ENCODE results near the gene SMURF2. TPM values are rescaled to one million over a fixed set of nuclear protein-coding genes. Genes with fewer than 3 reads are reported as not detected.

The SMURF2 gene
- total and polyA plus RNA-seq, 9 of the 15 experiments (the other 6 are each of a cell fraction or from before 2014, with no cell fraction given), result 3.8 to 22.0 (median 14.8) TPM

DNA sequence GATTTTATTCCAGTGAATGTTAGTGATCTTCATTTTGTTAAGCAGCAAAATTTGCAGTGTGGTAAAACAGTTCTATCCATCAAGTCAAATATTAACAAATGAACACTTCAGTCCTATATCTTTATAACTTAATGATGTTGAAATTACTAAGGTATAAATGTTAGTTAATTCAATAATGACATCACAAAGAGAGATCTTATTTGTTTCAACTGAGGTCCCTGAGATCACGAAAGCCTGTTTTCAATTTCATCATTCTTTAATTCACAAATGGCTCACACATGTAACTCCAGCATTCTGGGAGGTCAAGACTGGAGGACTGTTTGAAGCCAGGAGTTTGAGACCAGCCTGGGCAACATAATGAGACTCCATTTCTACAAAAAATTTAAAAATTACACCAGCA is 13.9 kb downstream of the SMURF2 start (continued):
- TF ChIP-seq, protein P1, sequence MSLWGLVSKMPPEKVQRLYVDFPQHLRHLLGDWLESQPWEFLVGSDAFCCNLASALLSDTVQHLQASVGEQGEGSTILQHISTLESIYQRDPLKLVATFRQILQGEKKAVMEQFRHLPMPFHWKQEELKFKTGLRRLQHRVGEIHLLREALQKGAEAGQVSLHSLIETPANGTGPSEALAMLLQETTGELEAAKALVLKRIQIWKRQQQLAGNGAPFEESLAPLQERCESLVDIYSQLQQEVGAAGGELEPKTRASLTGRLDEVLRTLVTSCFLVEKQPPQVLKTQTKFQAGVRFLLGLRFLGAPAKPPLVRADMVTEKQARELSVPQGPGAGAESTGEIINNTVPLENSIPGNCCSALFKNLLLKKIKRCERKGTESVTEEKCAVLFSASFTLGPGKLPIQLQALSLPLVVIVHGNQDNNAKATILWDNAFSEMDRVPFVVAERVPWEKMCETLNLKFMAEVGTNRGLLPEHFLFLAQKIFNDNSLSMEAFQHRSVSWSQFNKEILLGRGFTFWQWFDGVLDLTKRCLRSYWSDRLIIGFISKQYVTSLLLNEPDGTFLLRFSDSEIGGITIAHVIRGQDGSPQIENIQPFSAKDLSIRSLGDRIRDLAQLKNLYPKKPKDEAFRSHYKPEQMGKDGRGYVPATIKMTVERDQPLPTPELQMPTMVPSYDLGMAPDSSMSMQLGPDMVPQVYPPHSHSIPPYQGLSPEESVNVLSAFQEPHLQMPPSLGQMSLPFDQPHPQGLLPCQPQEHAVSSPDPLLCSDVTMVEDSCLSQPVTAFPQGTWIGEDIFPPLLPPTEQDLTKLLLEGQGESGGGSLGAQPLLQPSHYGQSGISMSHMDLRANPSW (CRISPR knock-in tag; IDR thresholded peaks at IDR 0.05), result no peak
- TF ChIP-seq, protein P2, sequence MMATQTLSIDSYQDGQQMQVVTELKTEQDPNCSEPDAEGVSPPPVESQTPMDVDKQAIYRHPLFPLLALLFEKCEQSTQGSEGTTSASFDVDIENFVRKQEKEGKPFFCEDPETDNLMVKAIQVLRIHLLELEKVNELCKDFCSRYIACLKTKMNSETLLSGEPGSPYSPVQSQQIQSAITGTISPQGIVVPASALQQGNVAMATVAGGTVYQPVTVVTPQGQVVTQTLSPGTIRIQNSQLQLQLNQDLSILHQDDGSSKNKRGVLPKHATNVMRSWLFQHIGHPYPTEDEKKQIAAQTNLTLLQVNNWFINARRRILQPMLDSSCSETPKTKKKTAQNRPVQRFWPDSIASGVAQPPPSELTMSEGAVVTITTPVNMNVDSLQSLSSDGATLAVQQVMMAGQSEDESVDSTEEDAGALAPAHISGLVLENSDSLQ (IDR thresholded peaks at IDR 0.05), result no peak
- TF ChIP-seq, protein P3, sequence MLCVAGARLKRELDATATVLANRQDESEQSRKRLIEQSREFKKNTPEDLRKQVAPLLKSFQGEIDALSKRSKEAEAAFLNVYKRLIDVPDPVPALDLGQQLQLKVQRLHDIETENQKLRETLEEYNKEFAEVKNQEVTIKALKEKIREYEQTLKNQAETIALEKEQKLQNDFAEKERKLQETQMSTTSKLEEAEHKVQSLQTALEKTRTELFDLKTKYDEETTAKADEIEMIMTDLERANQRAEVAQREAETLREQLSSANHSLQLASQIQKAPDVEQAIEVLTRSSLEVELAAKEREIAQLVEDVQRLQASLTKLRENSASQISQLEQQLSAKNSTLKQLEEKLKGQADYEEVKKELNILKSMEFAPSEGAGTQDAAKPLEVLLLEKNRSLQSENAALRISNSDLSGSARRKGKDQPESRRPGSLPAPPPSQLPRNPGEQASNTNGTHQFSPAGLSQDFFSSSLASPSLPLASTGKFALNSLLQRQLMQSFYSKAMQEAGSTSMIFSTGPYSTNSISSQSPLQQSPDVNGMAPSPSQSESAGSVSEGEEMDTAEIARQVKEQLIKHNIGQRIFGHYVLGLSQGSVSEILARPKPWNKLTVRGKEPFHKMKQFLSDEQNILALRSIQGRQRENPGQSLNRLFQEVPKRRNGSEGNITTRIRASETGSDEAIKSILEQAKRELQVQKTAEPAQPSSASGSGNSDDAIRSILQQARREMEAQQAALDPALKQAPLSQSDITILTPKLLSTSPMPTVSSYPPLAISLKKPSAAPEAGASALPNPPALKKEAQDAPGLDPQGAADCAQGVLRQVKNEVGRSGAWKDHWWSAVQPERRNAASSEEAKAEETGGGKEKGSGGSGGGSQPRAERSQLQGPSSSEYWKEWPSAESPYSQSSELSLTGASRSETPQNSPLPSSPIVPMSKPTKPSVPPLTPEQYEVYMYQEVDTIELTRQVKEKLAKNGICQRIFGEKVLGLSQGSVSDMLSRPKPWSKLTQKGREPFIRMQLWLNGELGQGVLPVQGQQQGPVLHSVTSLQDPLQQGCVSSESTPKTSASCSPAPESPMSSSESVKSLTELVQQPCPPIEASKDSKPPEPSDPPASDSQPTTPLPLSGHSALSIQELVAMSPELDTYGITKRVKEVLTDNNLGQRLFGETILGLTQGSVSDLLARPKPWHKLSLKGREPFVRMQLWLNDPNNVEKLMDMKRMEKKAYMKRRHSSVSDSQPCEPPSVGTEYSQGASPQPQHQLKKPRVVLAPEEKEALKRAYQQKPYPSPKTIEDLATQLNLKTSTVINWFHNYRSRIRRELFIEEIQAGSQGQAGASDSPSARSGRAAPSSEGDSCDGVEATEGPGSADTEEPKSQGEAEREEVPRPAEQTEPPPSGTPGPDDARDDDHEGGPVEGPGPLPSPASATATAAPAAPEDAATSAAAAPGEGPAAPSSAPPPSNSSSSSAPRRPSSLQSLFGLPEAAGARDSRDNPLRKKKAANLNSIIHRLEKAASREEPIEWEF (CRISPR knock-in tag; IDR thresholded peaks at IDR 0.05), result no peak
- no peak for TF ChIP-seq RBM22 (IDR thresholded peaks at IDR 0.05; ENCODE audit: low read depth, low read length, poor library complexity, severe bottlenecking)
- TF ChIP-seq, protein P4, sequence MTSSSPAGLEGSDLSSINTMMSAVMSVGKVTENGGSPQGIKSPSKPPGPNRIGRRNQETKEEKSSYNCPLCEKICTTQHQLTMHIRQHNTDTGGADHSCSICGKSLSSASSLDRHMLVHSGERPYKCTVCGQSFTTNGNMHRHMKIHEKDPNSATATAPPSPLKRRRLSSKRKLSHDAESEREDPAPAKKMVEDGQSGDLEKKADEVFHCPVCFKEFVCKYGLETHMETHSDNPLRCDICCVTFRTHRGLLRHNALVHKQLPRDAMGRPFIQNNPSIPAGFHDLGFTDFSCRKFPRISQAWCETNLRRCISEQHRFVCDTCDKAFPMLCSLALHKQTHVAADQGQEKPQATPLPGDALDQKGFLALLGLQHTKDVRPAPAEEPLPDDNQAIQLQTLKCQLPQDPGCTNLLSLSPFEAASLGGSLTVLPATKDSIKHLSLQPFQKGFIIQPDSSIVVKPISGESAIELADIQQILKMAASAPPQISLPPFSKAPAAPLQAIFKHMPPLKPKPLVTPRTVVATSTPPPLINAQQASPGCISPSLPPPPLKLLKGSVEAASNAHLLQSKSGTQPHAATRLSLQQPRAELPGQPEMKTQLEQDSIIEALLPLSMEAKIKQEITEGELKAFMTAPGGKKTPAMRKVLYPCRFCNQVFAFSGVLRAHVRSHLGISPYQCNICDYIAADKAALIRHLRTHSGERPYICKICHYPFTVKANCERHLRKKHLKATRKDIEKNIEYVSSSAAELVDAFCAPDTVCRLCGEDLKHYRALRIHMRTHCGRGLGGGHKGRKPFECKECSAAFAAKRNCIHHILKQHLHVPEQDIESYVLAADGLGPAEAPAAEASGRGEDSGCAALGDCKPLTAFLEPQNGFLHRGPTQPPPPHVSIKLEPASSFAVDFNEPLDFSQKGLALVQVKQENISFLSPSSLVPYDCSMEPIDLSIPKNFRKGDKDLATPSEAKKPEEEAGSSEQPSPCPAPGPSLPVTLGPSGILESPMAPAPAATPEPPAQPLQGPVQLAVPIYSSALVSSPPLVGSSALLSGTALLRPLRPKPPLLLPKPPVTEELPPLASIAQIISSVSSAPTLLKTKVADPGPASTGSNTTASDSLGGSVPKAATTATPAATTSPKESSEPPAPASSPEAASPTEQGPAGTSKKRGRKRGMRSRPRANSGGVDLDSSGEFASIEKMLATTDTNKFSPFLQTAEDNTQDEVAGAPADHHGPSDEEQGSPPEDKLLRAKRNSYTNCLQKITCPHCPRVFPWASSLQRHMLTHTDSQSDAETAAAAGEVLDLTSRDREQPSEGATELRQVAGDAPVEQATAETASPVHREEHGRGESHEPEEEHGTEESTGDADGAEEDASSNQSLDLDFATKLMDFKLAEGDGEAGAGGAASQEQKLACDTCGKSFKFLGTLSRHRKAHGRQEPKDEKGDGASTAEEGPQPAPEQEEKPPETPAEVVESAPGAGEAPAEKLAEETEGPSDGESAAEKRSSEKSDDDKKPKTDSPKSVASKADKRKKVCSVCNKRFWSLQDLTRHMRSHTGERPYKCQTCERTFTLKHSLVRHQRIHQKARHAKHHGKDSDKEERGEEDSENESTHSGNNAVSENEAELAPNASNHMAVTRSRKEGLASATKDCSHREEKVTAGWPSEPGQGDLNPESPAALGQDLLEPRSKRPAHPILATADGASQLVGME (CRISPR knock-in tag; IDR thresholded peaks at IDR 0.05), result no peak
- TF ChIP-seq NCOR1 (IDR thresholded peaks at IDR 0.05), result no peak
- TF ChIP-seq, protein P5, sequence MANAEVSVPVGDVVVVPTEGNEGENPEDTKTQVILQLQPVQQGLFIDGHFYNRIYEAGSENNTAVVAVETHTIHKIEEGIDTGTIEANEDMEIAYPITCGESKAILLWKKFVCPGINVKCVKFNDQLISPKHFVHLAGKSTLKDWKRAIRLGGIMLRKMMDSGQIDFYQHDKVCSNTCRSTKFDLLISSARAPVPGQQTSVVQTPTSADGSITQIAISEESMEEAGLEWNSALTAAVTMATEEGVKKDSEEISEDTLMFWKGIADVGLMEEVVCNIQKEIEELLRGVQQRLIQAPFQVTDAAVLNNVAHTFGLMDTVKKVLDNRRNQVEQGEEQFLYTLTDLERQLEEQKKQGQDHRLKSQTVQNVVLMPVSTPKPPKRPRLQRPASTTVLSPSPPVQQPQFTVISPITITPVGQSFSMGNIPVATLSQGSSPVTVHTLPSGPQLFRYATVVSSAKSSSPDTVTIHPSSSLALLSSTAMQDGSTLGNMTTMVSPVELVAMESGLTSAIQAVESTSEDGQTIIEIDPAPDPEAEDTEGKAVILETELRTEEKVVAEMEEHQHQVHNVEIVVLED (CRISPR knock-in tag; IDR thresholded peaks at IDR 0.05), result no peak
- no peak for TF ChIP-seq NFATC3 (IDR thresholded peaks at IDR 0.05)

Data from K562 (cell line).